ENCODE results near the gene HJV.

The HJV gene

DNA sequence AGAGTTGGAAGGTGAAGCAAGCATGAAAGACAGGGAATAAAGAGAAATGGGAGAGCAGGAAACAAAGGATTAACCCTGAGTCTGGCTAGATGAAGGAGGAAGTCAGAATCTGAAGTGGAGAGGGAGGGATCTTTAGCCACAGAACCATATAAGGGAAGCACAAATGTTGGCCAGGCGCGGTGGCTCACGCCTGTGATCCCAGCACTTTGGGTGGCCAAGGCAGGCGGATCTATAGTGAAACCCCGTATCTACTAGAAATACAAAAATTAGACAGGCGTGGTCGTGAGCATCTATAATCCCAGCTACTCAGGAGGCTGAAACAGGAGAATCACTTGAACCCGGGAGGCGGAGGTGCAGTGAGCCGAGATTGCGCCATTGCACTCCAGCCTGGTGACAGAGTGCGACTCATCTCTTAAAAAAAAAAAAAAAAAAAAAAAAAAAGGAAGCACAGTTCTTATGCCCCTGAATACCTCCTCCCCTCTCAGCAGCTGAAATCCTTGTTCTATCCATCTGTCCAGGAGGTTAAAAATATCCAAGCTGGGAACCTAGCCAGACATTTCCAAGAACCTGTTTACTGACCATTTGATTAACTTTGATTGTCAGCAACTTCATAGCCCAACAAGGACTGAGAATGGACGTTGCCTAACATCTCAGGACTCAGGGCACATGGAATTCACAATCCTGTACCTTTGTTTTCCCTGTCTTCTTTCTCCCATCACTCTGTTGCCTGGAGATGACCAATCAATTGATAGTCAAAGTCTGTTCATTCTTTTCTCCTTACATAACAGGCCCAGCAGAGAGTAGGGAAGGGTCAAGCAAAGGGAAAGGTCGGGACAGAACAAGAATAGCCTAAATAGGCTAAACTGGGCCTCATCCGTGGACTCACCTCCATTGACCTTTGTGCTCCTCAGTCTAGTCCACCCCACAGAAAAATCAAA lies 35.8 kb downstream of the HJV start:
- no peaks in the 10 kb centered on the region for H3K27me3 ChIP-seq (ENCODE audit: control insufficient read depth, insufficient read depth, low read length)
- peak overlapping the region; percentile 96 for H3K27ac ChIP-seq (ENCODE audit: low read depth, low read length)
- H3K36me3 ChIP-seq (ENCODE audit: control insufficient read depth, insufficient read depth, low read length), result no peaks in the 10 kb centered on the region
- no peak overlapping the region for H3K9ac ChIP-seq (ENCODE audit: low read length)
- peak overlapping the region; percentile 45 for H3K4me3 ChIP-seq (ENCODE audit: low read length)
- peaks cover 52% of the 10 kb centered on the region for H3K4me1 ChIP-seq (ENCODE audit: control insufficient read depth, insufficient read depth, low read length)

DNA sequence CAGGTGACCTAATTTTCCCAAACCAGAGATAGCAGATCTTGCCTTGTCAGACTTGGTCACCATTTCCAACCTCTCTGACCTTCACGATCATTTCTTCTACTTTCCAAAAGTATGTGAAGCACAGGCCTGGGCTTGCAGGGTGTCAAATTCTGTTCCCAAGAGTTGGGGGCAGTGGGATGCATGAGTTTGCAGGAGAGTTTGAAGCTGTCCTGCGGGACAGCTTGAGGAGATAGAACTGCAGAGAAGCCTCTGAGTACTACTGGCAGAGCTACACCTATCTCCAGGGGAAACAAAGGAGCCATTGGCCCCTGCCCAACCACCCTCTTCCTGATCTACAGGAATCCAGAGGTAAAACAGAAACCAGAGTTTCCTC lies 36.4 kb downstream of the HJV start:
- no peaks in the 10 kb centered on the region for H3K36me3 ChIP-seq (ENCODE audit: control insufficient read depth, insufficient read depth, low read length)
- H3K27me3 ChIP-seq (ENCODE audit: control insufficient read depth, insufficient read depth, low read length), result no peaks in the 10 kb centered on the region
- H3K4me3 ChIP-seq (ENCODE audit: low read length), result peak overlapping the region; percentile 45
- peak overlapping the region; percentile 96 for H3K27ac ChIP-seq (ENCODE audit: low read depth, low read length)
- H3K9ac ChIP-seq (ENCODE audit: low read length), result no peak overlapping the region
- H3K4me1 ChIP-seq (ENCODE audit: control insufficient read depth, insufficient read depth, low read length), result peaks cover 59% of the 10 kb centered on the region

DNA sequence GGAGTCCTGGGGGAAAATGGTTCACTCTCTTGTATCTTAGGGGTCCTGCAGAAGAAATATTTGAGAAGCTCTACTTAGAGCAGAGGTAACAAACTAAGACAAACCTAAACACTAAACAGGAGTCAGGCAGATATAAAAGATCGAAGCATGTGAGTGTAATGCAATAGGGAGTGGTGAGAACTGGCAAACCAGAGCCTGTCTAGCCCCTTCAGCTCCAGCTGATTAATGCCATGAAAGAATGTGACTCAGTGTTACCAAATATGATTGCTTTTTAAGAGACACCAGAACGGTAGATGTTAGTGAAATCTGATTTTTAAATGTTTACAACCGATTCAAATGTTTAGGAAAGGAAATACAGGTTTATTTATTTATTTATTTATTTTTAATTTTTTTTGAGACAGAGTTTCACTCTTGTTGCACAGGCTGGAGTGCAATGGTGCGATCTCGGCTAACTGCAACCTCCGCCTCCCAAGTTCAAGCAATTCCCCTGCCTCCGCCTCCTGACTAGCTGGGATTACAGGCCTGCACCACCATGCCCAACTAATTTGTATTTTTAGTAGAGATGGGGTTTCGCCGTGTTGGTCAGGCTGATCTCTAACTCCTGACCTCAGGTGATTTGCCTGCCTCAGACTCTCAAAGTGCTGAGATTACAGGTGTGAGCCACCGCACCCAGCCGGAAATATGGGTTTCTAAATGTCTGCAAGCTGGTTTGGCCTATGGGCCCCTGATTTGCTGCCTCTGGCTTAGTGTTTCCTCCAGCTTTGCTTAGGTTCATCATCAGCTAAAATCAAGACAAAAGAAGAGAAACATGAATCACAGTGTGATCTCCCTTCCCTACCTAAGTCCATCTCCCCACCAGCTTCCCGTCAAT lies 37.3 kb downstream of the HJV start:
- no peaks in the 10 kb centered on the region for H3K36me3 ChIP-seq (ENCODE audit: control insufficient read depth, insufficient read depth, low read length)
- no peak overlapping the region for H3K9ac ChIP-seq (ENCODE audit: low read length)
- H3K27ac ChIP-seq (ENCODE audit: low read depth, low read length), result peak overlapping the region; percentile 98
- H3K4me1 ChIP-seq (ENCODE audit: control insufficient read depth, insufficient read depth, low read length), result peaks cover 64% of the 10 kb centered on the region
- peak overlapping the region; percentile 45 for H3K4me3 ChIP-seq (ENCODE audit: low read length)
- no peaks in the 10 kb centered on the region for H3K27me3 ChIP-seq (ENCODE audit: control insufficient read depth, insufficient read depth, low read length)

DNA sequence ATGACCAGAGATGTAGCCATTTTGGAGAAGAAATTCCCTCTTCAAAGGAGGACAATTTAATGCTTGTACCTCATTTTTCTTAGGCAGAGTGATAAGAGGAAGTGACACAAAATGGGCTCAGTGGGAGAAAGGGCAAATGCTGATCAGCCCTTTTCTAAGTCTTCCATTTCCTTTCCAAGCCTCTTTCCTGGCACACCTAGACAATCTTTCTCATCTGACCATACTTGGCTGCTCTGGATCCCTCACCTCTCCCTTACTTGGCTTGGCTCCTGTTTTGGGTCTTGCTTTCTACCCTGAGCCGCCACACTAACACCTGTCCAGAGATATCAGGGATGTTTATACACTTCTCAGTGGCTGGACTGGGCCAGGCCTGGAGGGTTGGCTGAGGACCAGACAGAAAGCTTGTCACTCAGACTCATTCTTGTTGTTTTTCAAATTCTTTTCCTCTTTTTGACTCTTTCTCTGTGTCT lies 38.3 kb downstream of the HJV start:
- H3K27ac ChIP-seq (ENCODE audit: low read depth, low read length), result peak overlapping the region; percentile 98
- H3K9ac ChIP-seq (ENCODE audit: low read length), result no peak overlapping the region
- H3K4me3 ChIP-seq (ENCODE audit: low read length), result peak overlapping the region; percentile 17
- no peaks in the 10 kb centered on the region for H3K36me3 ChIP-seq (ENCODE audit: control insufficient read depth, insufficient read depth, low read length)
- no peaks in the 10 kb centered on the region for H3K27me3 ChIP-seq (ENCODE audit: control insufficient read depth, insufficient read depth, low read length)
- H3K4me1 ChIP-seq (ENCODE audit: control insufficient read depth, insufficient read depth, low read length), result peaks cover 74% of the 10 kb centered on the region

DNA sequence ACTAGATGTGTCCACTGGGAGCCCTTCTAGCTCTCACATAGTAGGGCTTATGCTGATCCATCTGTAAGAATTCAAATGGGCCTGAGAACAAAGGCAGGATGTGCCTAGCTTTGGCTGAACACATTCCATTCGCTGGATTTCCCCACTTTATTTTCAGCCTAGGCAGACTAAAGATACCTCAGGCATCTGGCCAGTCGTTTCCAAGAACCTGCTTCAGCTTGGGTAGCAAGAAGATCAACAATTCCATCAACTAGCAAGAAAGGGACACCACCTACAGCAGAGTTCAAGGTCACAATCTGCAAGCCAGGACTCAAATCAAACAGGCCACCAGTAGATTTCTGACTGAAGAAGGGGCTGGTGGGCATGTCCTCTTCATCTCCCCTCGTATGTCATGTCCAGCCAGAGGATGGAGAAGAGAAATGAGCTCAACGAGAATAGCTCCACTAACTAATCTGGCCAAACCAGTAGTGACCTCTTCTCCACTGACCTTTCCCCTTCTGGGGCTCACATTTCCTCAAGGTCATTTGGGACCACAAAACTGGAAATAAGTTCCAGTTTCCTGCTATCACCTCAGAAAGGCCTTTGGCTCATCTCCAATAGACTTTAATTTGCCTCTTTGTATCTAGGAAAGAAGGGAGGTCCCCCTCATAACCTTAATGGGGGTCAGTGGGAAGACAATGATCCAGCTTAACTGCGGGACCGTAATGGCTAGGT lies 39.4 kb downstream of the HJV start:
- H3K4me1 ChIP-seq (ENCODE audit: control insufficient read depth, insufficient read depth, low read length), result peaks cover 84% of the 10 kb centered on the region
- H3K27ac ChIP-seq (ENCODE audit: low read depth, low read length), result peak overlapping the region; percentile 98
- H3K4me3 ChIP-seq (ENCODE audit: low read length), result no peak overlapping the region
- no peaks in the 10 kb centered on the region for H3K36me3 ChIP-seq (ENCODE audit: control insufficient read depth, insufficient read depth, low read length)
- H3K9ac ChIP-seq (ENCODE audit: low read length), result peak overlapping the region; percentile 0
- H3K27me3 ChIP-seq (ENCODE audit: control insufficient read depth, insufficient read depth, low read length), result no peaks in the 10 kb centered on the region

DNA sequence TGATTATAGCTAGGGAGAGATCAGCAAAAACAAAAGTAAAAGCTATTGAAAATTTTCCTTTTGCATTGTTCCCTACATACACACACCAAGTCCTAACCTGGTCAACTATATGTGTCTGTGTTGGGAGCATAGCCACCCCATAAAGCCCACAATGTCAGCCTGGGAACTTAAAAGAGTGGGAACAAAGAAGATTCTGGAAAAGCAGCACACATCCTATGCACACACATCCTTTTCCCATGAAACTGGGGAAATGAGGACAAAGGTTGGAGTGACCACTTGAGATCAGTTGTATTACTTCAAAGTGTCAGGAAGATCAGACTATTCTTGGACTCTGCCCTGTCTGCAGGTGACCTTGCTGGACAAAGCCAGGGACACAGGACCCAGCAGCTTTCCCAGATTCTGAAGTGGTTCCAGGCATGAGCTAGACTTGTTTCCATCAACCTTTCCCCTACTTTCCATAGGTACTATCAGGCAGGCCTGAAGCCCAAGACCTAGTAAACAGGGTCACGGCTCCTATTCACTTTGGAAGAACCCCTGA lies 41.0 kb downstream of the HJV start:
- no peak overlapping the region for H3K9ac ChIP-seq (ENCODE audit: low read length)
- peak overlapping the region; percentile 35 for H3K4me3 ChIP-seq (ENCODE audit: low read length)

DNA sequence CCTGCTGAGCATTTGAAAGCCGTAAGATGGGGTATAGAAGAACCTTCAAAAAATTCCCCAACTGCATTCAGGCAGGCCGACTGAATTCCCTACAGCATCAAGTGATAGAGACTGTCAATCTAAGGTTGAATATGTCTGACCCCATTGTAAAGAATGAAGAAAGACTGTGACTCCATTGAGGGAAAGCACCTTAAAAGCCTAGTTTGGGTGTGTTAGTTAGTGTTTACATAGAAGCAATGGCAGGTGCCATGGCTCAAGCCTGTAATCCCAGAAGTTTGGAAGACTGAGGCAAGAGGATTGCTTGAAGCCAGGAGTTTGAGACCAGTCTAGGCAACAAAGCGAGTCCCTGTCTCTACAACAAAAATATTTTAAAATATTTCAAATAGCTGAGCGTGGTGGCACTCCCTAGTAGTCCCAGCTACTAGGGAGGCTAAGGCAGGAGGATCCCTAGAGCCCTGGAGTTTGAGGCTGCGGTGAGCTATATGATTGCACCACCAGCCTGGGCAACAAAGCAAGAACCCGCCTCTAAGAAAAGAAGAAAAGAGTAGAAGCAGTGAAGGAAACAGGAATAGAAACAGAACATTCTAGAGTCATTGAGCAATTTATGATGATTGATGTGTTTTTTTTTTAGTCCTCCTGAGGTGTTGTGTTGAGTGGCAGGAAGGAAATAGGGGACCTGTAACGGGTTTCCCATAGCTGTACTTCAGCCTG lies 41.6 kb downstream of the HJV start:
- Histone ChIP-seq H3K27me3 (ENCODE audit: control insufficient read depth, insufficient read depth, low read length) (no peaks in the 10 kb centered on the region), H3K4me1 (ENCODE audit: control insufficient read depth, insufficient read depth, low read length) (peaks cover 69% of the 10 kb centered on the region), H3K9ac (ENCODE audit: low read length) (no peak overlapping the region), H3K36me3 (ENCODE audit: control insufficient read depth, insufficient read depth, low read length) (peaks cover 2% of the 10 kb centered on the region), H3K4me3 (ENCODE audit: low read length) (peak overlapping the region; percentile 35), H3K27ac (ENCODE audit: low read depth, low read length) (peak overlapping the region; percentile 98)

More for the DNA sequence above, 41.0 kb downstream of the HJV start:
- Histone ChIP-seq H3K4me1 (ENCODE audit: control insufficient read depth, insufficient read depth, low read length) (peaks cover 75% of the 10 kb centered on the region), H3K27me3 (ENCODE audit: control insufficient read depth, insufficient read depth, low read length) (no peaks in the 10 kb centered on the region), H3K27ac (ENCODE audit: low read depth, low read length) (peak overlapping the region; percentile 98), H3K36me3 (ENCODE audit: control insufficient read depth, insufficient read depth, low read length) (peaks cover 2% of the 10 kb centered on the region)

DNA sequence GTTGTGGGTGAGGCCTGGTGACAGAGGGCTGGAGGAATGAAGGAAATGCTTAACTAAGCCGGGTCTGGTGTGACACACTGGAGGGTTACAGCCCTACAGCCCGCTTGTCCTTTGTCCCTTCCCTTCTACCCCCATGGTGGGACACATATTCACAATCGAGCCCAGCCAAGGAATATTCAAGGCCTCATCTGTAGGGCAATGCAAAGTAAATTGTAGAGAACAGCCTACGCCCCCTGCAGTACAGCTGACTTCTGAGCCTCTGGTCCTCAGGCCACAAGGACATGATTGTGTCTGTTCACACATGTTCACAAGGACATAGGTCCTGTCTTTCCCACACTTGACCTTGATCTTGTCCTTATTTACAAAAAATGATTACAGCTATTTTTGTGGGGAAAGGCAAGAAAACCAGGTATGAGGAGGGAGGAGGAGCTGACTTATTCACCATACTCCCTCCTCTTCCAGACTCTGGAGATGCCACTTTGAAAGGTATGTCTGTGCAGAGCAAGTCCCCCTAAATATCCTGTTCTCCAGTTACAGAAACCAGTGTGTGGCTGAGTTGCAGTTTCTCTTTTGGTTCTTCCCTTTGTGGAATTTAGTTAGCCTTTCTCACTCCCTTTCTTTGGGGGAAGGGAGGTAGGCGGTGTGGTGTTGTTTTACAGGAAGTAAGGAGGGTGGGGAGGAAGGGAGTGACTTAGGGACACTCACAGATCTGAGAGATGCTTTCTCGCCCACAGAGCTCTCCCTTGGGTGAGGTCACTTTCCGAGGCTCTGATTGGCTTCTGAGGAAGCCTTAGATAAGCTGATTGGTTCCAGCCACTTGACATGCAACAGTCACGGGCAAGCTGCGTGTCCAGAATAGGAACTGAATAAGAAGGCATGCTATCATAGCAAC lies 42.4 kb downstream of the HJV start:
- Histone ChIP-seq H3K27ac (ENCODE audit: low read depth, low read length) (peak overlapping the region; percentile 98), H3K36me3 (ENCODE audit: control insufficient read depth, insufficient read depth, low read length) (peaks cover 2% of the 10 kb centered on the region), H3K27me3 (ENCODE audit: control insufficient read depth, insufficient read depth, low read length) (no peaks in the 10 kb centered on the region), H3K4me3 (ENCODE audit: low read length) (peak overlapping the region; percentile 62), H3K9ac (ENCODE audit: low read length) (peak overlapping the region; percentile 16), H3K4me1 (ENCODE audit: control insufficient read depth, insufficient read depth, low read length) (peaks cover 62% of the 10 kb centered on the region)

DNA sequence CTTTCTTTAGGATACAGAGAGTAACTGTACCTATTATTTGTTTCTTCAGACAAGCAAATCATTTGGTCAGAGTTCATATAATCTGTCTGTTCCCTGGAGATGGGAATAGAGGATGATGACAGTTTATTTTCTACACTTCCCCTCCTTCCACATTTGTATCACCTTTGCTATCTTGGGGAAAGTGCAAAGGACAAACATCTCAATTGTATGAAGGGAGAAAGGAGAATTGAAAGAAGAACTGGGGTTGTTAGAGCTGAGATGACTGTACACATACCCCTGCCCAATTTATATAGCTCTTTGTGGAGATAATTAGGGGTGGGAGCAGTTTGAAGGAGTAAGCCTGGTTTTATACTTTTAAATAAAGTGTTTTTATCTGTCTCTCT lies 43.1 kb downstream of the HJV start:
- Histone ChIP-seq H3K4me3 (ENCODE audit: low read length) (peak overlapping the region; percentile 62), H3K4me1 (ENCODE audit: control insufficient read depth, insufficient read depth, low read length) (peaks cover 57% of the 10 kb centered on the region), H3K36me3 (ENCODE audit: control insufficient read depth, insufficient read depth, low read length) (peaks cover 2% of the 10 kb centered on the region), H3K27me3 (ENCODE audit: control insufficient read depth, insufficient read depth, low read length) (no peaks in the 10 kb centered on the region), H3K9ac (ENCODE audit: low read length) (peak overlapping the region; percentile 16), H3K27ac (ENCODE audit: low read depth, low read length) (peak overlapping the region; percentile 98)

DNA sequence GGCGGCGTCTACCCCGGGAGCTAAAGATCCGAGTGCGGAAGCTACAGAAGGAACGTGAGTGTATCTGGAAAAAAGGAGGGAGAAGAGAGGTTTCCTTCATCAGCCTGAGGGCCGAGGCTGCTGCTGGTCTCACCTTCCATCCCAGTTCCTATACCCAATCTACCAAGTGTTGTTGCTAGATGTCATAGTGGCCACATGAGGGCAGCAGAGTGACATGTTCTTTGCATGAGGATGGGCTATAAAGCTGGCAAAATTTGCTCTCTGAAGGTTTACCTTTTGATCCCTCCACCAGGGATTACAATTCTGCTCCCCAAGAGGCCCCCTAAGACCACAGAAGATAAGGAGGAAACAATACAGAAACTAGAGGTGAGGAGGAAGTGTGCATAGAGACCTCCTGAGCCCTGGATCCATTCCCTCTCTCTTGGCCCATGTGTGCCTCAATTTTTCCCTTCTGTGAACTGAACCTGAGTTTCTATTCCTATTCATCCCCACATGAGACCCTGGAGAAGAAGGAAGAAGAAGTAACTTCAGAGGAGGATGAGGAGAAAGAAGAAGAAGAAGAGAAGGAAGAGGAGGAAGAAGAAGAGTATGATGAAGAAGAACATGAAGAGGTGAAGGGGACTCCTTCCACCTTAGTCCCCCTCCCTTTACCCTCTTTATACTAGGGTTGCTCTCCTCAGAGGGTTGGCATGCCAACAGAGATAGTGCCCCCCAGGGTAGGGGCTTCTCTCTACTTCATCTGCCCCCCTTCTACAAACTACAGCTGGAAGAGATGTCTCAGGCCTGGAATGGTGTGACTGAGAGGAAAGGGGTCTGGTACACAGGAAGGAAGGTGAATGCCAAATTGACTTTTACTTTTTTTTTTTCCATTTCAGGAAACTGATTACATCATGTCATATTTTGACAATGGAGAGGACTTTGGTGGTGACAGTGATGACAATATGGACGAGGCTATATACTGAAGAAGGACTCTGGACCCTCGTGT lies 43.8 kb downstream of the HJV start:
- Histone ChIP-seq H3K27ac (ENCODE audit: low read depth, low read length) (peak overlapping the region; percentile 98), H3K4me1 (ENCODE audit: control insufficient read depth, insufficient read depth, low read length) (peaks cover 50% of the 10 kb centered on the region), H3K36me3 (ENCODE audit: control insufficient read depth, insufficient read depth, low read length) (peaks cover 2% of the 10 kb centered on the region), H3K4me3 (ENCODE audit: low read length) (peak overlapping the region; percentile 22), H3K27me3 (ENCODE audit: control insufficient read depth, insufficient read depth, low read length) (no peaks in the 10 kb centered on the region), H3K9ac (ENCODE audit: low read length) (no peak overlapping the region)
